Measurements from ENCODE around the gene NPFFR2. TPM values are rescaled to one million over a fixed set of nuclear protein-coding genes. Genes with fewer than 3 reads are reported as not detected.

Gene NPFFR2
- total RNA-seq = under 1 TPM in 1 of 2 donors, not detected in 1; 0.45 TPM

DNA sequence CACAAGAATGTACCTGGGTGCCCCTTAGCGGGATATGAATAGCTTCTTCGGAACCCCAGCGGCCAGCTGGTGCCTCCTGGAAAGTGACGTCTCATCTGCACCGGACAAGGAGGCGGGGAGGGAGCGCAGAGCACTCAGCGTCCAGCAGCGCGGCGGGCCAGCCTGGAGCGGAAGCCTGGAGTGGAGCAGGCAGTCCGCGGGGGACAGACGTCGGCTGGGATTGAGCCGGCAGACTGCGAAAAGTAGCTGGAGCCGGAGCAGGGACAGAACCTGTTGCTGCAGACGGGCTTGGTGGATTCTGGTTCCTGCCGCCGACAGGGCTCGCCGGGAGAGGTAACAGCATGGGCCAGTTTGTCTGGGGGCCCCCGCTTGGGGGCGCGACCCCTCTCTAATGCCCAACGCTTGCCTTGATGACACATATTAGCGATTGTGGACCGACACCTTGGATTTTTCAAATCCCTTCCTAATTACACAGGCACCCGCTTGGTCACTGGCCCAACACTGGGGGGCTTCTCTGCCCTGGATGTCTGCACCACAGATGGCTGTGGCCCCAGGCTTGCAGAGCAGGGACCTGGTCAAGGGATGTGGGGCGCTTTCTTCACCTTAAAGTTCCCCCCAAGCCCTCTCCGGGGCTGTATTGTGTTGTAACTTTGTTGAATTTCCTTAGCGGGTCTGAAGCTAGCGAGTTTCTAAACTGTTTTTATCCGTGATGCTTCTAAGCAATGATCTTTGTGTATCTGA lies at the start of gene NPFFR2:
NPFFR2 (plus strand) TSS at position 133 of the 741 bp plus-strand sequence. CDS start 96,592 bp downstream, outside the sequence.
- intact Hi-C loops (cut with DNase I) = no loop called here
- no peaks in the 10 kb centered on the region for H3K27me3 ChIP-seq (replicated peaks; ENCODE audit: insufficient read depth)
- no peak for DNase-seq (ENCODE audit: low spot score)
- H3K9me3 ChIP-seq = no peaks in the 10 kb centered on the region
- no peaks in the 10 kb centered on the region for H3K4me1 ChIP-seq (replicated peaks)
- no peak for TF ChIP-seq POLR2A (IDR thresholded peaks at IDR 0.05)
- TF ChIP-seq POLR2AphosphoS5 (IDR thresholded peaks at IDR 0.05) = no peak
- TF ChIP-seq, protein P1, sequence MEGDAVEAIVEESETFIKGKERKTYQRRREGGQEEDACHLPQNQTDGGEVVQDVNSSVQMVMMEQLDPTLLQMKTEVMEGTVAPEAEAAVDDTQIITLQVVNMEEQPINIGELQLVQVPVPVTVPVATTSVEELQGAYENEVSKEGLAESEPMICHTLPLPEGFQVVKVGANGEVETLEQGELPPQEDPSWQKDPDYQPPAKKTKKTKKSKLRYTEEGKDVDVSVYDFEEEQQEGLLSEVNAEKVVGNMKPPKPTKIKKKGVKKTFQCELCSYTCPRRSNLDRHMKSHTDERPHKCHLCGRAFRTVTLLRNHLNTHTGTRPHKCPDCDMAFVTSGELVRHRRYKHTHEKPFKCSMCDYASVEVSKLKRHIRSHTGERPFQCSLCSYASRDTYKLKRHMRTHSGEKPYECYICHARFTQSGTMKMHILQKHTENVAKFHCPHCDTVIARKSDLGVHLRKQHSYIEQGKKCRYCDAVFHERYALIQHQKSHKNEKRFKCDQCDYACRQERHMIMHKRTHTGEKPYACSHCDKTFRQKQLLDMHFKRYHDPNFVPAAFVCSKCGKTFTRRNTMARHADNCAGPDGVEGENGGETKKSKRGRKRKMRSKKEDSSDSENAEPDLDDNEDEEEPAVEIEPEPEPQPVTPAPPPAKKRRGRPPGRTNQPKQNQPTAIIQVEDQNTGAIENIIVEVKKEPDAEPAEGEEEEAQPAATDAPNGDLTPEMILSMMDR (IDR thresholded peaks at IDR 0.05) = no peak
- 21% methylated on average over 34 of the region's 36 CpGs for WGBS
- no peak within 1 kb of the TSS for H3K27ac ChIP-seq
- no peaks in the 10 kb centered on the region for H3K36me3 ChIP-seq
- no peak within 1 kb of the TSS for H3K4me3 ChIP-seq

DNA sequence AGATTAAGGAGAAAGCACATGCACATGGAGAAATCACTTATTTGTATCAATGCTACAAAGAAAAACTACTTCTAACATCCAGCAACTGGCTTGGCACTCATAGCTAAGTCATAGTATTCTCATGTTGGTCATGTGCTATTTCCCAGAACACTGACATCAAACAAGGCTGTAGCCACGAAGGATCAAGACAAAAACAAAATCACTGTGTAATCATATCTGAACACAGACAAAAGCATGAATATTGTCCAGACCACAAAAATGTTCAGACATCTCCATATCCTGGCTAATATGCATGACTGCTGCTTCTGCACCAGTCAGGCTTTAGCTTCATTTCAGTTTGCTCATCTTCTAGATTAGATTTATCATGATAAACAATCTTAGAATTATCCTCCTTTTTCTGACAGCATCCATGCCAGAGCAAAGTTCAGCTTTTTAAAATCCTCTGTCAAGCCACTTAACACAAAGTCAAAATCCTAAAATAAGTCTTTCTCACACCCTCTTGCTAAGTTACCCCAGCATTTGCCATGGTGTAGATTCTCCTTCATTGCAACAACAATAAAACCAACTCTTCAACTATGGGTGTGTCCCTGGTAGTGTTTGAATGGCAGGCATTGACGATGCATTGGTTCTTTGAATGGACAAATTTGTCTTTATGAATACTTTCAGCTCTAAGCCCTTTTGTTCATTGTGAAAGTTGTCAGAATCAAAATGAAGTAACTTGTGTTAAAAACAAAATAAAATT lies 39.1 kb upstream of the NPFFR2 start:
- Histone ChIP-seq H3K27ac (no peak overlapping the region), H3K36me3 (no peaks in the 10 kb centered on the region), H3K4me1 (replicated peaks) (no peaks in the 10 kb centered on the region), H3K4me3 (no peak overlapping the region), H3K9me3 (no peaks in the 10 kb centered on the region), H3K27me3 (replicated peaks; ENCODE audit: insufficient read depth) (no peaks in the 10 kb centered on the region)
- 64% methylated on average over 2 of the region's 2 CpGs for WGBS
- TF ChIP-seq POLR2AphosphoS5 (IDR thresholded peaks at IDR 0.05) = no peak
- TF ChIP-seq, protein P1 (IDR thresholded peaks at IDR 0.05) = no peak
- no peak for TF ChIP-seq POLR2A (IDR thresholded peaks at IDR 0.05)
- DNase-seq (ENCODE audit: low spot score) = no peak
- intact Hi-C loops (cut with DNase I) = no loop called here

DNA sequence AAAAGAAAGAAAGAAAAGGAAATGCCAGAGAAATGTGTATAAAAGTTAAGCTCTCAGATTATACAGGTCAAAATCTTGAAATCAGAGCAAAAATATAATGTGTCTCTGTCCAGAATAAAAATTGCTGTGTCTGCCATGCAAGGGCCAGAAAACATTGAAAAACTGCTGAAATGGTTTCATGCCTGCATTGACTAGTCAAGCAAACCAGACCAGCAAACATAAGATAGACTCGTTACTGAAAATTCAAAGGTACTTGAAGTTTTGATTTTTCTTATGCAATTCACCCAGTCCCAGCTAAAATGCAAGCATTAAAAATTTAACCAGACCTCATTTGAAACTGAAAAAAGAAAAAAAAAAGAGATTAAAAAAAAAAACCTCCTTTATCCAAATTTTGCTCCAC lies 37.2 kb upstream of the NPFFR2 start:
- WGBS = 73% methylated on average over 1 of the region's 1 CpG
- TF ChIP-seq POLR2A (IDR thresholded peaks at IDR 0.05) = no peak
- H3K36me3 ChIP-seq = no peaks in the 10 kb centered on the region
- H3K9me3 ChIP-seq = no peaks in the 10 kb centered on the region
- H3K27ac ChIP-seq = no peak overlapping the region
- H3K4me1 ChIP-seq (replicated peaks) = no peaks in the 10 kb centered on the region
- no peak overlapping the region for H3K4me3 ChIP-seq
- DNase-seq (ENCODE audit: low spot score) = no peak
- intact Hi-C loops (cut with DNase I) = no loop called here
- H3K27me3 ChIP-seq (replicated peaks; ENCODE audit: insufficient read depth) = no peaks in the 10 kb centered on the region

- Histone ChIP-seq H3K9me3 (no peaks in the 10 kb centered on the region), H3K4me3 (no peak overlapping the region), H3K4me1 (replicated peaks) (no peaks in the 10 kb centered on the region), H3K27ac (no peak overlapping the region), H3K36me3 (no peaks in the 10 kb centered on the region), H3K27me3 (replicated peaks; ENCODE audit: insufficient read depth) (no peaks in the 10 kb centered on the region)
- no peak for DNase-seq (ENCODE audit: low spot score)
- 92% methylated on average over 1 of the region's 1 CpG for WGBS
- no peak for TF ChIP-seq POLR2A (IDR thresholded peaks at IDR 0.05)
- no peak for TF ChIP-seq POLR2AphosphoS5 (IDR thresholded peaks at IDR 0.05)
- TF ChIP-seq, protein P1 (IDR thresholded peaks at IDR 0.05) = no peak
- intact Hi-C loops (cut with DNase I) = no loop called here
Observed at GRCh38 chr4:71995297-71995696, 36.5 kb upstream of the NPFFR2 start.

DNA sequence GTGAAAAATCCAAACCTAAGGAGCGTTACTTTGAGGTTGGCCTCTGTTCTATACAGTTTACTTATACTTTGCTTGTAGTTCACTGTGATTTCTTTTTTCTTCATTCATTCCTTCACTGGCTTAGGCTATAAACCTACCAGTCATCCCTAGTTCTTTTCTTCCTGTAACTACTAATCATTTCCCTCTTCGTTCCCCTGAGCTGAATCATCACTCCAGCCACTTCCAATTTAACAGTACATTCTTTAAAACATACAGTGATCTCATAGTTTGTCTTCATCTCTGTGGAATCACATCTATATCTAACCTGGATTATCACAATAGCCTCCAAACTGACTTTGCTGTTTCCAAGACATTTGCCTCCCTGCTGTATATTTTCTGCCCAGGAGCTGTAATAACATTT lies 25.2 kb upstream of the NPFFR2 start:
- no peak overlapping the region for H3K27ac ChIP-seq
- no peak for DNase-seq (ENCODE audit: low spot score)
- intact Hi-C loops (cut with DNase I) = no loop called here
- H3K4me3 ChIP-seq = no peak overlapping the region
- no peaks in the 10 kb centered on the region for H3K9me3 ChIP-seq
- no peaks in the 10 kb centered on the region for H3K4me1 ChIP-seq (replicated peaks)
- H3K27me3 ChIP-seq (replicated peaks; ENCODE audit: insufficient read depth) = no peaks in the 10 kb centered on the region
- no peak for TF ChIP-seq POLR2A (IDR thresholded peaks at IDR 0.05)
- TF ChIP-seq POLR2AphosphoS5 (IDR thresholded peaks at IDR 0.05) = no peak
- TF ChIP-seq, protein P1 (IDR thresholded peaks at IDR 0.05) = no peak
- WGBS = 82% methylated on average over 2 of the region's 2 CpGs
- no peaks in the 10 kb centered on the region for H3K36me3 ChIP-seq
